ENCODE data around the gene UNC5C.

Gene UNC5C

GRCh38 chr4:95402299-95402698 lies 146.5 kb downstream of the UNC5C start:
- DNase-seq (ENCODE audit: low read depth): no peak

- DNase-seq (ENCODE audit: low read depth): no peak
These were observed 150.6 kb downstream of the UNC5C start for GRCh38 chr4:95398217-95398616.

GRCh38 chr4:95394752-95395306 lies 153.9 kb downstream of the UNC5C start:
- DNase-seq (ENCODE audit: low read depth): no peak

GRCh38 chr4:95393821-95394220 lies 155.0 kb downstream of the UNC5C start:
- DNase-seq (ENCODE audit: low read depth): no peak

GRCh38 chr4:95388911-95389310 lies 159.9 kb downstream of the UNC5C start:
- DNase-seq (ENCODE audit: low read depth): no peak

GRCh38 chr4:95387719-95388118 lies 161.1 kb downstream of the UNC5C start:
- DNase-seq (ENCODE audit: low read depth): no peak

- DNase-seq (ENCODE audit: low read depth): no peak
These were observed 162.4 kb downstream of the UNC5C start for GRCh38 chr4:95386410-95386809.

GRCh38 chr4:95381843-95382580 lies 166.8 kb downstream of the UNC5C start:
- no peak for DNase-seq (ENCODE audit: low read depth)

GRCh38 chr4:95379633-95380032 lies 169.1 kb downstream of the UNC5C start:
- DNase-seq (ENCODE audit: low read depth): no peak

GRCh38 chr4:95377366-95377900 lies 171.3 kb downstream of the UNC5C start:
- DNase-seq (ENCODE audit: low read depth): no peak

GRCh38 chr4:95371476-95372224 lies 177.1 kb downstream of the UNC5C start:
- DNase-seq (ENCODE audit: low read depth): no peak

- DNase-seq (ENCODE audit: low read depth): no peak
These were observed 180.9 kb downstream of the UNC5C start for GRCh38 chr4:95367824-95368223.

- no peak for DNase-seq (ENCODE audit: low read depth)
These were observed 184.8 kb downstream of the UNC5C start for GRCh38 chr4:95363966-95364365.

GRCh38 chr4:95363559-95363925 lies 185.2 kb downstream of the UNC5C start:
- DNase-seq (ENCODE audit: low read depth): no peak

- no peak for DNase-seq (ENCODE audit: low read depth)
These were observed 185.7 kb downstream of the UNC5C start for GRCh38 chr4:95362906-95363558.

- DNase-seq (ENCODE audit: low read depth): no peak
These were observed 186.7 kb downstream of the UNC5C start for GRCh38 chr4:95362066-95362465.

- no peak for DNase-seq (ENCODE audit: low read depth)
These were observed 187.1 kb downstream of the UNC5C start for GRCh38 chr4:95361696-95361965.

GRCh38 chr4:95360906-95361695 lies 187.7 kb downstream of the UNC5C start:
- DNase-seq (ENCODE audit: low read depth): no peak

- DNase-seq (ENCODE audit: low read depth): no peak
These were observed 188.4 kb downstream of the UNC5C start for GRCh38 chr4:95360256-95360903.

GRCh38 chr4:95358421-95358820 lies 190.4 kb downstream of the UNC5C start:
- DNase-seq (ENCODE audit: low read depth): no peak

- DNase-seq (ENCODE audit: low read depth): no peak
These were observed 193.8 kb downstream of the UNC5C start for GRCh38 chr4:95355021-95355420.

Data from activated gamma-delta T cell treated with anti-CD3 and anti-CD28 coated beads, Interleukin-2, amount 50 U/mL, for 16 hours (primary cell).